Activated CD8-positive, alpha-beta memory T cell treated with anti-CD3 and anti-CD28 coated beads, Interleukin-2, amount 10 ng/mL, durations not matched to agents 7 days and 5 days (primary cell): Measurements from ENCODE around the gene PCSK4. TPM values are rescaled to one million over a fixed set of nuclear protein-coding genes. Genes with fewer than 3 reads are reported as not detected.
"Not testable (repeated sequence)": the region's sequence is repeated elsewhere in the genome, so short reads cannot be mapped to it uniquely, and the experiment has no call there.

ENCODE experiments used
- ATAC-seq: fragments of 150-1000 bp; cut with Tn5 transposase; one replicate; pipeline ENCODE4 v1.10.0; 2021; ENCODE audit warnings: moderate library complexity
- CTCF ChIA-PET: fragments of 350-600 bp; sonication (Branson Sonifier 250); formaldehyde crosslinking; loops from one replicate; lab custom pipeline; 2021; ENCODE audit warnings: antibody characterized with exemption; lab: Charles Lee
- DNase-seq: peaks from one replicate; pipeline ENCODE4 v3.0.0-alpha.2; 2020
- H3K27ac Mint-ChIP-seq: one replicate; pipeline ENCODE4 v1.8.0; 2021; ENCODE audit warnings: mild to moderate bottlenecking, mixed read lengths
- H3K27me3 Mint-ChIP-seq: one replicate; pipeline ENCODE4 v1.8.0; 2021; ENCODE audit warnings: mixed read lengths
- H3K36me3 Mint-ChIP-seq: one replicate; pipeline ENCODE4 v1.8.0; 2021; ENCODE audit warnings: mild to moderate bottlenecking, mixed read lengths
- H3K4me1 Mint-ChIP-seq: one replicate; pipeline ENCODE4 v1.8.0; 2021; ENCODE audit warnings: mixed read lengths
- H3K4me3 Mint-ChIP-seq: one replicate; pipeline ENCODE4 v1.8.0; 2021; ENCODE audit warnings: mild to moderate bottlenecking, moderate library complexity, mixed read lengths
- H3K9me3 Mint-ChIP-seq: one replicate; pipeline ENCODE4 v1.8.0; 2022; ENCODE audit warnings: low read depth, mixed read lengths
- total RNA-seq, 2 experiments: library from RNA; stranded (reverse); gene quantifications; one replicate each; pipeline ENCODE4 v1.2.3, GENCODE V29; 2021

PCSK4 gene
- 1 to 10 TPM; 1.5 to 4.4 TPM for total RNA-seq

GRCh38 chr19:1490311-1491113, at the start of gene PCSK4:
Gene PCSK4, minus strand, starts transcription at chr19:1490350. Its CDS starts 4 bp downstream, at chr19:1490346.
- H3K4me1 Mint-ChIP-seq, result peaks cover 13% of the 10 kb centered on the region
- ATAC-seq, result peak; percentile 91
- peak within 1 kb of the TSS; percentile 75 for H3K27ac Mint-ChIP-seq
- peak within 1 kb of the TSS; percentile 75 for H3K4me3 Mint-ChIP-seq
- H3K36me3 Mint-ChIP-seq, result no peaks in the 10 kb centered on the region
- CTCF ChIA-PET, result interaction anchor here (0.6 to 2.5 kb wide), 9 partner anchors 10 to 335 kb away, joined by 3 to 8 read pairs (median 4); partner anchors contain the start of gene UQCR11
- H3K27me3 Mint-ChIP-seq, result peaks cover 9% of the 10 kb centered on the region
- DNase-seq, result peak; percentile 98
- no peaks in the 10 kb centered on the region for H3K9me3 Mint-ChIP-seq

GRCh38 chr19:1539749-1540148, 49.6 kb upstream of the PCSK4 start:
- H3K4me3 Mint-ChIP-seq, H3K27ac Mint-ChIP-seq, CTCF ChIA-PET, H3K27me3 Mint-ChIP-seq, H3K9me3 Mint-ChIP-seq, H3K36me3 Mint-ChIP-seq, H3K4me1 Mint-ChIP-seq, ATAC-seq, DNase-seq: not testable (repeated sequence)

GRCh38 chr19:1538978-1539377, 48.8 kb upstream of the PCSK4 start:
- no peak overlapping the region for H3K4me3 Mint-ChIP-seq
- no peak for DNase-seq
- H3K36me3 Mint-ChIP-seq, result no peaks in the 10 kb centered on the region
- CTCF ChIA-PET, result no interaction called here
- no peaks in the 10 kb centered on the region for H3K4me1 Mint-ChIP-seq
- H3K27me3 Mint-ChIP-seq, result peaks cover 8% of the 10 kb centered on the region
- no peak overlapping the region for H3K27ac Mint-ChIP-seq
- H3K9me3 Mint-ChIP-seq, result no peaks in the 10 kb centered on the region
- ATAC-seq, result no peak

GRCh38 chr19:1535699-1536098, 45.5 kb upstream of the PCSK4 start:
- CTCF ChIA-PET, result interaction anchor here (1.0 kb wide), 2 partner anchors 10 to 290 kb away, joined by 3 to 4 read pairs; no protein-coding TSS in a partner anchor
- H3K27ac Mint-ChIP-seq, H3K4me1 Mint-ChIP-seq: not testable (repeated sequence)

GRCh38 chr19:1534972-1535371, 44.8 kb upstream of the PCSK4 start:
- H3K9me3 Mint-ChIP-seq, result no peaks in the 10 kb centered on the region
- H3K4me1 Mint-ChIP-seq, result no peaks in the 10 kb centered on the region
- ATAC-seq, result no peak
- no peaks in the 10 kb centered on the region for H3K27me3 Mint-ChIP-seq
- no peak for DNase-seq
- H3K27ac Mint-ChIP-seq, result no peak overlapping the region
- no peaks in the 10 kb centered on the region for H3K36me3 Mint-ChIP-seq
- CTCF ChIA-PET, result interaction anchor here (1.0 kb wide), 2 partner anchors 11 to 291 kb away, joined by 3 to 4 read pairs; no protein-coding TSS in a partner anchor
- no peak overlapping the region for H3K4me3 Mint-ChIP-seq

More at GRCh38 chr19:1535699-1536098, 45.5 kb upstream of the PCSK4 start:
- not testable (repeated sequence) for DNase-seq, H3K36me3 Mint-ChIP-seq, H3K9me3 Mint-ChIP-seq, H3K4me3 Mint-ChIP-seq, H3K27me3 Mint-ChIP-seq, ATAC-seq

GRCh38 chr19:1533510-1534150, 43.5 kb upstream of the PCSK4 start:
- Mint-ChIP-seq H3K4me1 (no peaks in the 10 kb centered on the region), H3K4me3 (no peak overlapping the region)
- CTCF ChIA-PET, result no interaction called here

GRCh38 chr19:1532003-1532402, 41.9 kb upstream of the PCSK4 start:
- no peaks in the 10 kb centered on the region for H3K36me3 Mint-ChIP-seq
- no peak overlapping the region for H3K27ac Mint-ChIP-seq
- no peaks in the 10 kb centered on the region for H3K27me3 Mint-ChIP-seq
- H3K4me1 Mint-ChIP-seq, result no peaks in the 10 kb centered on the region
- ATAC-seq, result no peak
- DNase-seq, result no peak
- CTCF ChIA-PET, result interaction anchor here (1.4 kb wide), 1 partner anchor 14 kb away, joined by 4 read pairs; no protein-coding TSS in a partner anchor
- H3K9me3 Mint-ChIP-seq, result no peaks in the 10 kb centered on the region
- H3K4me3 Mint-ChIP-seq, result no peak overlapping the region

More at GRCh38 chr19:1533510-1534150, 43.5 kb upstream of the PCSK4 start:
- ATAC-seq, result no peak
- Mint-ChIP-seq H3K27ac (no peak overlapping the region), H3K36me3 (no peaks in the 10 kb centered on the region), H3K27me3 (no peaks in the 10 kb centered on the region), H3K9me3 (no peaks in the 10 kb centered on the region)
- no peak for DNase-seq

- Mint-ChIP-seq H3K36me3 (no peaks in the 10 kb centered on the region), H3K9me3 (no peaks in the 10 kb centered on the region), H3K27me3 (no peaks in the 10 kb centered on the region), H3K4me3 (no peak overlapping the region), H3K27ac (no peak overlapping the region), H3K4me1 (no peaks in the 10 kb centered on the region)
- CTCF ChIA-PET, result interaction anchor here (1.4 kb wide), 1 partner anchor 14 kb away, joined by 4 read pairs; no protein-coding TSS in a partner anchor
- ATAC-seq (no peak), DNase-seq (no peak)
These were observed 41.4 kb upstream of the PCSK4 start for GRCh38 chr19:1531587-1531986.

GRCh38 chr19:1530856-1531255, 40.7 kb upstream of the PCSK4 start:
- CTCF ChIA-PET, result interaction anchor here (0.6 kb wide), 1 partner anchor 21 kb away, joined by 3 read pairs; no protein-coding TSS in a partner anchor
- not testable (repeated sequence) for H3K27me3 Mint-ChIP-seq, ATAC-seq, H3K36me3 Mint-ChIP-seq, H3K27ac Mint-ChIP-seq, H3K4me1 Mint-ChIP-seq, DNase-seq, H3K9me3 Mint-ChIP-seq, H3K4me3 Mint-ChIP-seq

GRCh38 chr19:1529430-1529816, 39.3 kb upstream of the PCSK4 start:
- DNase-seq (no peak), ATAC-seq (no peak)
- H3K27me3 Mint-ChIP-seq, result peaks cover 12% of the 10 kb centered on the region
- H3K4me3 Mint-ChIP-seq, result no peak overlapping the region
- H3K4me1 Mint-ChIP-seq, result peaks cover 3% of the 10 kb centered on the region
- CTCF ChIA-PET, result no interaction called here
- H3K36me3 Mint-ChIP-seq, result no peaks in the 10 kb centered on the region
- H3K27ac Mint-ChIP-seq, result no peak overlapping the region
- no peaks in the 10 kb centered on the region for H3K9me3 Mint-ChIP-seq

GRCh38 chr19:1528596-1529429, 38.7 kb upstream of the PCSK4 start:
- H3K4me3 Mint-ChIP-seq, result no peak overlapping the region
- CTCF ChIA-PET, result no interaction called here
- H3K4me1 Mint-ChIP-seq, result peaks cover 4% of the 10 kb centered on the region
- no peak for ATAC-seq
- H3K27me3 Mint-ChIP-seq, result peaks cover 14% of the 10 kb centered on the region
- no peak overlapping the region for H3K27ac Mint-ChIP-seq
- no peaks in the 10 kb centered on the region for H3K36me3 Mint-ChIP-seq
- DNase-seq, result no peak
- H3K9me3 Mint-ChIP-seq, result no peaks in the 10 kb centered on the region

- CTCF ChIA-PET, result interaction anchor here (0.9 kb wide), 1 partner anchor 18 kb away, joined by 4 read pairs; no protein-coding TSS in a partner anchor
- no peak overlapping the region for H3K27ac Mint-ChIP-seq
- peaks cover 21% of the 10 kb centered on the region for H3K27me3 Mint-ChIP-seq
- no peaks in the 10 kb centered on the region for H3K9me3 Mint-ChIP-seq
- ATAC-seq, result no peak
- peaks cover 4% of the 10 kb centered on the region for H3K4me1 Mint-ChIP-seq
- H3K36me3 Mint-ChIP-seq, result no peaks in the 10 kb centered on the region
- H3K4me3 Mint-ChIP-seq, result no peak overlapping the region
- DNase-seq, result no peak
These were observed 37.6 kb upstream of the PCSK4 start for GRCh38 chr19:1527650-1528309.
